Stimulated activated CD4-positive, alpha-beta T cell treated with anti-CD3 and anti-CD28 coated beads, Interleukin-1b, Interleukin-23, amount 100 ng/mL, for 48 hours (primary cell): ENCODE measurements around the gene GPR84.

Source experiments
- DNase-seq: peaks from one replicate; pipeline ENCODE4 v3.0.0-alpha.2; 2020

GPR84 gene

GRCh38 chr12:54390668-54391551 lies 26.6 kb upstream of the GPR84 start:
- DNase-seq, result peak; percentile 55

GRCh38 chr12:54390176-54390667 lies 25.9 kb upstream of the GPR84 start:
- no peak for DNase-seq

- DNase-seq, result no peak
These were observed 25.4 kb upstream of the GPR84 start for GRCh38 chr12:54389607-54390175.

GRCh38 chr12:54389134-54389508 lies 24.8 kb upstream of the GPR84 start:
- no peak for DNase-seq

- DNase-seq, result no peak
These were observed 24.2 kb upstream of the GPR84 start for GRCh38 chr12:54388237-54389133.

GRCh38 chr12:54387114-54387467 lies 22.8 kb upstream of the GPR84 start:
- DNase-seq, result no peak

- DNase-seq, result no peak
These were observed 22.3 kb upstream of the GPR84 start for GRCh38 chr12:54386403-54387113.

GRCh38 chr12:54385251-54385914 lies 21.1 kb upstream of the GPR84 start:
- DNase-seq, result no peak

- no peak for DNase-seq
These were observed 20.3 kb upstream of the GPR84 start, which contains the start of gene ZNF385A for GRCh38 chr12:54384591-54385041. Gene ZNF385A, minus strand, starts transcription at chr12:54384733. Its CDS starts 219 bp downstream, at chr12:54384514.

GRCh38 chr12:54383041-54383609 lies 18.8 kb upstream of the GPR84 start:
- peak; percentile 68 for DNase-seq

- no peak for DNase-seq
These were observed 16.9 kb upstream of the GPR84 start for GRCh38 chr12:54381136-54381535.

GRCh38 chr12:54379398-54380201 lies 15.3 kb upstream of the GPR84 start:
- DNase-seq, result peak; percentile 89

- no peak for DNase-seq
These were observed 14.6 kb upstream of the GPR84 start for GRCh38 chr12:54378796-54379397.

- no peak for DNase-seq
These were observed 13.7 kb upstream of the GPR84 start for GRCh38 chr12:54377797-54378515.

- no peak for DNase-seq
These were observed 12.7 kb upstream of the GPR84 start for GRCh38 chr12:54377007-54377406.

- no peak for DNase-seq
These were observed 12.3 kb upstream of the GPR84 start for GRCh38 chr12:54376596-54376995.

GRCh38 chr12:54375259-54375579 lies 10.9 kb upstream of the GPR84 start:
- DNase-seq, result no peak

GRCh38 chr12:54374562-54375258 lies 10.4 kb upstream of the GPR84 start:
- no peak for DNase-seq
